HepG2 (cell line): ENCODE results near the gene RAMP3. TPM values are rescaled to one million over a fixed set of nuclear protein-coding genes. Genes with fewer than 3 reads are reported as not detected.

Experiments used
- CERS6 ChIP-seq: sonication (generic); formaldehyde crosslinking; IDR thresholded peaks from 2 replicates; pipeline ENCODE4 v1.5.0; 2020; ENCODE audit warnings: missing genetic modification reagents
- HDAC1 ChIP-seq: sonication (generic); formaldehyde crosslinking; IDR thresholded peaks from 2 replicates; pipeline ENCODE4 v1.5.1; 2020; ENCODE audit warnings: mild to moderate bottlenecking, missing genetic modification reagents
- KAT7 ChIP-seq: IDR thresholded peaks from 2 replicates; pipeline ENCODE4 v1.6.1; 2018; ENCODE audit warnings: borderline replicate concordance, missing compliant biosample characterization
- KLF11 ChIP-seq: IDR thresholded peaks from 2 replicates; pipeline ENCODE4 v1.6.1; 2016; ENCODE audit warnings: missing compliant biosample characterization
- MLXIP ChIP-seq: sonication (generic); formaldehyde crosslinking; IDR thresholded peaks from 2 replicates; pipeline ENCODE4 v1.9.0; 2021; ENCODE audit warnings: missing genetic modification reagents, borderline replicate concordance
- MNT ChIP-seq: fragments of 450-650 bp; IDR thresholded peaks from 2 replicates; pipeline ENCODE4 v1.6.1; 2016
- NFAT5 ChIP-seq: sonication (generic); formaldehyde crosslinking; IDR thresholded peaks from 2 replicates; pipeline ENCODE4 v1.4.0; 2020; ENCODE audit warnings: missing genetic modification reagents
- PAX8 ChIP-seq: sonication (generic); formaldehyde crosslinking; IDR thresholded peaks from 2 replicates; pipeline ENCODE4 v1.8.0; 2022; ENCODE audit warnings: mild to moderate bottlenecking, missing genetic modification reagents, borderline replicate concordance
- SIN3A ChIP-seq: IDR thresholded peaks from 2 replicates; pipeline ENCODE4 v1.6.1; 2011; ENCODE audit warnings: low read depth, mild to moderate bottlenecking, control low read depth, low read length, borderline replicate concordance
- TFDP2 ChIP-seq: sonication (generic); formaldehyde crosslinking; IDR thresholded peaks from 2 replicates; pipeline ENCODE4 v1.4.0; 2020; ENCODE audit warnings: missing genetic modification reagents
- ZFP1 ChIP-seq: IDR thresholded peaks from 2 replicates; pipeline ENCODE4 v1.6.1; 2016
- ZNF678 ChIP-seq: sonication (generic); formaldehyde crosslinking; IDR thresholded peaks from 2 replicates; pipeline ENCODE4 v1.4.0; 2020; ENCODE audit warnings: mild to moderate bottlenecking, missing genetic modification reagents
- ZNF770 ChIP-seq: sonication (generic); formaldehyde crosslinking; IDR thresholded peaks from 2 replicates; pipeline ENCODE4 v1.5.0; 2020; ENCODE audit warnings: mild to moderate bottlenecking, missing genetic modification reagents
- polyA plus RNA-seq, 8 experiments: library from polyadenylated mRNA; depleted of rRNA in 3 of 8; stranded (reverse) in 7 of 8; unstranded in 1 of 8; fragments of >200 nt; fragmentation: Illumina TruSeq in 4 of 8; extraction: Trizol in 4 of 8; gene quantifications; 2 replicates each; pipeline versions ENCODE4 v1.2.1 to v1.2.3, GENCODE V29; 2011 to 2016; ENCODE audit warnings: low read depth in 4 of 8, missing spikeins in 1 of 8, mixed read lengths in 1 of 8; ENCODE audit not compliant: insufficient read depth in 1 of 8
- total RNA-seq, 5 experiments: library from RNA; depleted of rRNA; stranded (reverse); fragments of >200 nt; fragmentation: Illumina TruSeq; extraction: Trizol; gene quantifications; 2 replicates each; pipeline ENCODE4 v1.2.3, GENCODE V29; 2016; ENCODE audit warnings: low read depth in 1 of 5

The RAMP3 gene
- total and polyA plus RNA-seq, 2 of the 13 experiments (the other 11 are each of a cell fraction or from before 2014, with no cell fraction given): not detected

GRCh38 chr7:45111298-45112223 is 46.0 kb upstream of the RAMP3 start, which contains the start of gene TBRG4 (continued):
- peak; percentile 98 for TF ChIP-seq HDAC1
- no peak for TF ChIP-seq CERS6 (CRISPR knock-in tag)
- 0 out of 2 replicates have a peak, but pooled peaks have one; percentile 67 for TF ChIP-seq NFAT5 (CRISPR knock-in tag)
- TF ChIP-seq SIN3A: peak; percentile 97; the same call in 1 of the 2 replicates
- TF ChIP-seq PAX8: peak; percentile 73; the same call in 1 of the 2 replicates
- TF ChIP-seq KAT7 (CRISPR knock-in tag): peak; percentile 88; the same call in 1 of the 2 replicates
- TF ChIP-seq ZNF678 (CRISPR knock-in tag): peak; percentile 79; the same call in 1 of the 2 replicates
- peak; percentile 71; the same call in 1 of the 2 replicates for TF ChIP-seq ZNF770 (CRISPR knock-in tag)
- peak; percentile 86 for TF ChIP-seq MNT
- TF ChIP-seq ZFP1 (CRISPR knock-in tag): 0 out of 2 replicates have a peak, but pooled peaks have one; percentile 12
- peak; percentile 93; the same call in 1 of the 2 replicates for TF ChIP-seq KLF11 (CRISPR knock-in tag)
- TF ChIP-seq TFDP2 (CRISPR knock-in tag): peak; percentile 73
- no peak for TF ChIP-seq MLXIP
